ENCODE results near the gene ZDHHC11B.
"Not testable (repeated sequence)": the region's sequence is repeated elsewhere in the genome, so short reads cannot be mapped to it uniquely, and the experiment has no call there.

The ZDHHC11B gene

DNA sequence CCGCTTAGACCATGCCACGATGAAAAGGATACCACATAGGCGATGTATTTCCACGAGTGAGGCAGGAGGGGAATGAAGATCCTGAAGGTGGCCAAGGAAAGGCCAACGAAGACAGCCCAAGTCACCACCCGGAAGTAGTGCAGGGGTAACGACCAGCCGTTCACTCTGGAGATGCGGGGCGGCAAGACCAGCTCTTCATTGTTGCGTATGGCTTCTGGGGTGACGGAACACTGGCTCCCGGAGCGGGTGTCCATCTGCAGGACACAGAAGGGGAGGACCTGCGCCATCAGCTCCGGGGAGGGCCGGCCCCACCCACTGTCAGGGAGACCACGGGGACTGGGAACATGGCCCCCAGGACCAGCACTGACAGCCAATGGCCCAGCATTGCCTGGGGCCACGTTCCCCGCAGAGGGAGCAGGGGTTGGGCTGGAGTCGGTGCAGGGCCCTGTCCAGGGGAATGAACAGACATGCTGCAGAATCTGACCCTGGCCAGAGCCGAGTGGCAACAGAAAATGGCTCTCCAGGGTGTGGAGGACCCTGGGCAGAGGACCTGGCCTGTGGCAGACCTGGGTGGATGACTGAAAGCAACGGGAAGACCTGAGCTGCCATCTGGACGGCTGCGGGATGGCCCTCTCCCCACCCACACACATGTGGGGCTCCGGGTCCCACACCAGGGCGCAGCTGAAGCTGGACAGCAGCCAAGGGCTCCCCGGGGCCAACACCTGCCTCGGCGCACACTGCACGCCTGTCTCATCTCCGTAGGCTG, 17.7 kb downstream of the ZDHHC11B start:
- DNase-seq: no peak

- DNase-seq: no peak
Measured at GRCh38 chr5:765948-766631, 18.4 kb downstream of the ZDHHC11B start.

GRCh38 chr5:763998-764781, 20.3 kb downstream of the ZDHHC11B start:
- DNase-seq: no peak

GRCh38 chr5:763397-763796, 21.1 kb downstream of the ZDHHC11B start:
- DNase-seq: no peak

- DNase-seq: not testable (repeated sequence)
Measured at GRCh38 chr5:762996-763395, 21.5 kb downstream of the ZDHHC11B start.

DNA sequence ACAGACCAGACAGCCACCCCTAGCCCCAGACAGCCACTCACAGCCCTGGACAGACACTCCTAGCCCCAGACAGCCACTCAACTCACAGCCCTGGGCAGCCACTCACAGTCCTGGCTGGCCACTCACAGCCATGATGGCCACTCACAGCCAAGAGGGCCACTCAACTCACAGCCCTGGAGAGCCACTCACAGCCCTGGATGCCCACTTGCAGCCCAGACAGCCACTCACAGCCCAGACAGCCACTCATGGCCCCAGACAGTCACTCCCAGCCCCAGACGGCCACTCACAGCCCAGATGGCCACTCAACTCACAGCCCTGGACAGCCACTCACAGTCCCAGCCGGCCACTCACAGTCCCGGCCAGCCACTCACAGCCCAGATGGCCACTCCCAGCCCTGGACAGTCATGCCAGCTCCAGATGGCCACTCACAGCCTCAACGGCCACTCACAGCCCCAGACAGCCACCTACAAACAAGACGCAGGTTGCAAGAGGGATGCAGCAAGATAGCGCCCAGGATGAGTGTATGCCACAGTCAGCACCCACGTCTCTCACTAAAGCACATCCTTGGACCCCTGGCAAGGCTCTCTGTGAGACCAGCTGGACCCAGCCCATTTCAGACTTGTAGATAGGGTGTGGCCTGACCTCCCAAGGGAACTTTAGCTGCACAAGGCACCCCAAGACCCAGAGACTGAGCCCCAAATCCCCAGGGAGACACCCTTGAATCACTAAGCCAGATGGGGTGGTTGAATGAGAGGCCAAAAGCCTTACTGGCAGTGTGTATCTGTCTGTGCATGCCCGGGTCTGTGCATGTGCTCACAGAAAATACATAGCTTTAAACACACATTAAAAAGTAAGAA, 22.4 kb downstream of the ZDHHC11B start:
- no peak for DNase-seq

DNA sequence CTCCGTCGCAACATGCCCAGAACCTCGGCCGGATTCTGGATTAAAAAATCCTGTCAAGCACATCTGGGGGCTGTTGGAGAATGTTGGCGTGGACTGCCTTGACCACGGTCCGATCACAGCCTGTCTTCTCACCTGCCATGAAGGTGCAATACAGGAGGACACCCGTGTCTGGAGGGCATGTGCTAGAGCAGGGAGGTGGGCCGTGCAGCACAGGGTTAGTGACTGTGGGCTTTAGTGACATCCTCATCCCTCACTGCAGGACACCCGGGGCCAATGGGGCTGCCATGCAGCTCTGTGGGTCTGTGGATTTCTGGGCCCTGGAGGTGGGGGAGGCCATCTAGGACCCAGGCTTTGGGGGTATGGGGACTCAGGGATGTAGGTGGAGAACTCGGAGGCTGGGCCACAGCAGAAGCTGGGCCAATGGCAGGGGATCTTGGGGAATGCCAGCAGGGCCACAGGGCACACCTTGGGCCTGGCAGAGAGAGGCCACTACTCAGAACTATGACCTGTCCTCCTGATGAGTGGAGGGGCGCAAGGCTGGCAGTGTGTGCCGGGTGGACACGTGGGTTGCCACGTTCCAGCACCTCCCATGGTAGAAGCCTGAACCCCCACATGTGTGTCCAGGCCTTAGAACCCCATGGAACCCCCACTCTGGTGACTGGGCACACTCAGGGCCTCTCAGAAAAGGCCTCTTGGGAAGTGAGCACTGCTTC, 23.3 kb downstream of the ZDHHC11B start:
- DNase-seq: no peak

GRCh38 chr5:760363-761058, 24.0 kb downstream of the ZDHHC11B start:
- DNase-seq: no peak

DNA sequence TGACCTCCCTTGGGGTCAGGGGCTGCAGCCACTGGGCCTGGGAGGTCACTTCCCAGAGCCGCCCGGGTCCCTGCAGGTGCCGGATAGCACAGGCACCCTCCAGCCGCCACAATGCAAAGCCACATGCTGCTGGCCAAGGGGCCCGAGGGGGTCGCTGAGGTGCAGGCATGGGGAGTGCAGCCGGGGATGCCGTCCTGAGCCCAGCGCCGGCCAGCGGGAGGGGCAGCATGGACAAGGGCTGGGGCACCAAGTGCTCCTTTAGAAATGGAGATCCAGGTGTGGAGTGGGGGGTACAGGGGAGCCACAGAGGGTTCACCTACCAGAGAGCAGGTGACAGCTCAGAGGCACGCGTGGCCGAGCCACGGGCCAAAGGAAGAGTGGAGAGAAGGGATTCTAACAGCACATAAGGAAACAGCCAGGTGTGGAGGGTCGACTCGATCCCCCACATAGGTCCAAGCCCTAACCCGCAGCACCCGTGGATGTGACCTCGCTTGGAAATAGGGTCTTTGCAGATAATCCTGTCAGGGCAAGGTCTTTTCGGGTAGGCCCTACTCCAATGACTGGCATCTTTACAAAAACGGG, 24.7 kb downstream of the ZDHHC11B start:
- DNase-seq: no peak

DNA sequence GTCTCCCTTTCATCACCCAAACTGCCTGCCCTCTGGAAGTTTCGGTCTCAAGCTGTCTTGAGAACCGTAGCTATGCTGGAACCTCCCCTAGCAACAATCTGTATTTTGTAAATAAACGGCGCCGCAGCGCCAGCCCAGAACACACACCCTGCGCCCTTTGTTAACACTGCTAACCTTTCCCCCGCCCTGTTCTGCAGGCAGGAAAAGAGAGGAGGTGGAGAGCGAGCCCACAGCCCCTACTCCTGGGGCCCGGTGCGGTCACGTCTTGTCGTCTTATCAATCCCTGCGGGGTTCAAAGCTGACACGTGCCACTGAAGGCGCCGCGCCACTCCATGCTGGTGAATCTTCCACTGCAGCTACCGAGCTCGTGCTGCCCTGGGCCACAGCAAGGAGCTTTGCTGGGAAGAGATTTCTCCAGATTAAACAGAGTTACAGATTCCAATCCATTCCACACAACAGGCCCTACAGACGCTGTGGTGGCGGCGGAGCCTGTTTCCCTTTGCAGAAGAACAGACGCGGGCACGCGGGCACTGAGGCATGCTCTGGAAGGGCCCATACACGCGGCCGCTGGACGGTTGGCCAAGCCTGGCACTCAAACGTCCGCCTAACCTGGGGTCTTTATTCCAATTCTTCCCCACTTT, 25.3 kb downstream of the ZDHHC11B start:
- DNase-seq: no peak

GRCh38 chr5:758698-759053, 25.9 kb downstream of the ZDHHC11B start:
- DNase-seq: no peak

DNA sequence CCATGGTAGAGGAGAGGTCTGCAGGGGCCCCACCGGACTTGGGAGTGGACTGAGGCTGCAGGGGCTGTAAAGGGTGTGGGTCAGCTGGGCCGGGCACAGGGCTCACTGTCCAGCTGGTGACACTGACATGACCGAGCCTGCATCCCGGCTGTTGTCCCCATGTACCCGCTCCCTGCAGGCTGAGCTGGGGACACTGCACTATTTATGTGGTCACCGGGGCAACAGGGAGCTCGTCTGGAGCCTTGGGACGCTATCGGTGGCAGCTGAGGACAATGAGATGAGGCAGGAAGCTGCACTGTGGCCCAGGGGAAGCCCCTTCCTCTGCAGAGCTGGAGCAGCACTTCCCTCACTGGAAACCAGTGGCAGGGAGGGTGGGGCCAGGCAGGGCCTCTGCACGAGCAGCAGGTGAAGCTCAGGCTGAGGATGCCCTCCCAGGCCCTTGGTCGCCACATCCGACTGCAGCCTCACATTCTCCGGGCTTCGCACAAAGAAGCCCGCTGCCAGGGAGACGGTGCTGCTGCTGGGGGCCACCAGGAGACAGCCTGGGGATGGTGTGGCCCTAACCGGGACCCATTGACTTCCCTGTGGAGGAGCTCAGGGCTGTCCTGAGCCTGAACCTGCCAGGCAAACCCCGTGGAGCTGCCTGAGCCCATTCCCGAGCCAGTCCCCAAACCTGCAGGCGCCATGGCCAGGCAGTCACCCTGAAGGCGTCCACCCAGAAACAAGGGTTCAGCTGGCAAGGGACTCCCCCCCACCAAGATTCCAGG, 26.4 kb downstream of the ZDHHC11B start:
- DNase-seq: no peak

DNA sequence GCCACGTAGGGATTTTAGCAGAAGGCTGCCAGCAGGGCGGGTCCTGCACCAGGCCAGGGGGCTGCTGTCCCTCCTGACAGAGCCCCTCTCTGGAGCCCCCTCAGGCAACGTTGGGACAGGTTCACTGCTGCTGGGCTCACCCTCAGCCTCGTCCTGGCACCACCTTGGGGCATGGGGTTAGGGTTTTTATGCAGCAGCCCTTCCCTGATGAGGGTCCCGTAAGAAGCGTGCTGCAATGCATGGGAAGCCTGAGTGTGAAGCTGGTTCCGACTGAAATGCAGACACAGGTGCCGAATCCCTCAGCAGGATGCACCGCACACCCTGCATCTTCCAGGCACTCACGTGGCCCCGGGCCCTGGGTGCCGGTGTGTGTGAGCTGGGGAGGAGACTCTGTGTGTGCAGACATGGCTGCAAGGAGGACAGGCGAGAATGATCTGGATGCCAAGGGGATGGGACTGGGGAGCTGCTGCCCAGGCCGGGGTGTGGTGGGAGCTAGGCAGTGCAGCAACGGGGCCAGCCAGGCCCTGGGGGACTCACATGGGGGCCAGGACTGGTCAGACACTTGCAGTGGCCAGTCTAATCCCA, 27.1 kb downstream of the ZDHHC11B start:
- no peak for DNase-seq

DNA sequence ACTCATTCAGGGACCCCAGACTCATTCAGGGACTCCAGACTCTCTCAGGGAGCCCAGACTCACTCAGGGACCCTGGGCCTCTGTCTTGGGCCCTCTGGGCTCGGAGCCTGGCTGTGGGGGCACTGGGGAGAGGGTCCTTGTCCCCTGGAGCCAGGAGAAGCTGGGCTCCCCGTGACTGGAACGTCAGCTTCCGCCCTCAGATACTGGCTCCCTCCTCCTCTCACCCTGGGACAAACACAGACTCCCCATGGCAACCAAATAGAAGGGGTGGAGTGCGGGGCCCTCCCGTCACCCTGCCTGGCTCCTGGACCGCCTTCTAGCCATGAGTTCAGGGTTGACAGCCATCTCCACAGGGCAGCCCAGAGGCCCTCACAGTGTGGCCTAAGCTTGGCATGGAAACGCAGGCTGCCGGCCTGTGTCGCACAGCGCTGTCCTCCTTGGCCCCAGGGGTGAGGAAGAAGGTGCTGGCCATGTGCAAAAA, 27.6 kb downstream of the ZDHHC11B start:
- DNase-seq: no peak

- no peak for DNase-seq
Measured at GRCh38 chr5:756171-756570, 28.4 kb downstream of the ZDHHC11B start.

GRCh38 chr5:754143-754632, 30.3 kb downstream of the ZDHHC11B start:
- DNase-seq: not testable (repeated sequence)

DNA sequence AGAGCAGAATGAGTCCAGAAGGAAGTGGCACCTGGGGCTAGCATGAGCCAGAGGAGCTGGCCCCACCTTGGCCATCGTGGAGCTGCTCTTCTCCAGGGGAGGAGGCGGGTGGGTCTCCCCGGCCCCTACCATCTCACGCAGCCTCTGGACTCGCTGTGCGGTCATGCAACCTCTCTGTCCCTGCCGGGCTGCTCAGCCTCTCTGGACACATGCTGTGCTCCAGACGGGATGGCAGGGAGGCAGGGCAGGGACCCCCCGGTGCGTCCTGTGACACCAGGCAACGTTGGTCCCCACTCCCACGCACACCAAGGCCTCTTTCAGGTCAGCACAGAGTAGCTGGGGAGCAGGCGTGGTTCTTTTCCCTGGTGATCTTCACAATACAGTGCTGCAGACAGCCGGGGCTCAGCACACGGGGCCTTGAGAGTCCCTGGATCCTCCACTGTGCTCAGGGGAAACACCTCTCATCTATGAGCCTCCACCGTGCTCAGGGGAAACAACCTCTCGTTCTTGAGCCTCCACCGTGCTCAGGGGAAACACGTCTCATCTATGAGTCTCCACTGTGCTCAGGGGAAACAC, 30.9 kb downstream of the ZDHHC11B start:
- DNase-seq: not testable (repeated sequence)

DNA sequence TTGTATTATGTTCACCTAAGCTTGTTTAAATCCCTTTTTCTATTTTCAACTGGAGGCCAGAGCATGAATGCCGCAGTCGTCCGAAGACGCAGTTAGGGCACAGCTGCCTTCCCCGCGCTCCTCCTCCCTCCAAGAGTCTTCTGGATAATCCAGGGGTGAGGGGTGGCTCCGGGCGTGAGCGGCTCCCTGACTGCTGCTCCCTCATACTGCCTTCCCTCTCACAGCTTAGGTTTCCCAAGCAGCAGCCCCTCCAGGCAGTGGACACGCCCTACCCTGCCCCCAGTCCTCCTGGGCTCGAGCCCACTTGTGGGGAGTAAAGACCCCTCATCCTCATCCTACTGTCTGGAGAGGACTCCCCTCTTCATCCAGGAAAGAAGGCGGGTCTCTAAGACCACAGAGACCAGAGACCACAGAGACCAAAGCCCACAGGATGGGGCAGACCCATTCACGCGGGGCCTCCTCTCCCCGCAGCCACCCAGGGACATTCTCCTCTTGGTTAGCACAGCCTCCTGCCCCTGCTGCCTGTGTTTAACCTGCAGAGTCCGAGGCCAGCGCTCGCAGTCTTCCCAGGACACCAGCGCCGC, 31.9 kb downstream of the ZDHHC11B start:
- not testable (repeated sequence) for DNase-seq

All from activated CD8-positive, alpha-beta memory T cell treated with anti-CD3 and anti-CD28 coated beads, Interleukin-2, amount 50 U/mL, for 4 hours (primary cell).